ENCODE data around the gene KCNT1. TPM values are rescaled to one million over a fixed set of nuclear protein-coding genes. Genes with fewer than 3 reads are reported as not detected.

Gene KCNT1
- total RNA-seq, 1 experiment from 2014 or later, result 0.68 TPM

DNA sequence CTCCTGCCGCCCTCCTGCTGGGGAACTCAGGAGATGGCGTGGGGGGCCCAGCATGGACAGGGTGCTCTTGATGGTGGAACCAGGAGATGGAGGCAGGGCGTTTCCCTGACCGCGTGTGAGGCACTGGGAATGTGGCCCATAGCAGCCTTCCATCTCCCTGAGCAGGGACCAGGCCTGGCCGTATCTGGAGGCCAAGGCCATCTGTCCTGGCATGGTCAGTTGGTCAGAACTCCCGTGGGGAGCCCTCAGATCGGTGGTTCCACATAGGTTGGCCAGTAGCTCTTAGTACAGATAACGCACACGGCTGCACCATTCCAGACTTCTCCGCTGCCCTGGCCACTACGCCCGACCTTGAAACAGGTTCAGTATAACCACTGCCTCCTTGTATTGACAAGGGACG lies 77.6 kb downstream of the KCNT1 start:
- Histone ChIP-seq H3K4ac (ENCODE audit: low read depth, low read length) (no peak overlapping the region), H3K27ac (ENCODE audit: insufficient read length, low read depth, low read length) (no peak overlapping the region), H4K20me1 (ENCODE audit: control insufficient read depth, insufficient read depth, insufficient read length) (no peaks in the 10 kb centered on the region), H4K8ac (replicated peaks; ENCODE audit: insufficient read length, low read depth, low read length) (no peak overlapping the region), H2BK5ac (ENCODE audit: insufficient read length, low read length) (no peak overlapping the region), H2AK5ac (ENCODE audit: insufficient read length, low read length) (no peak overlapping the region), H4K5ac (ENCODE audit: insufficient read length, low read depth, low read length) (no peak overlapping the region), H3K23ac (ENCODE audit: insufficient read length, low read depth, low read length) (no peak overlapping the region), H3K9ac (ENCODE audit: extremely low read depth, insufficient read length, low read length) (no peak overlapping the region), H2AFZ (ENCODE audit: low read length) (no peak overlapping the region), H3K4me1 (ENCODE audit: insufficient read depth, low read length) (no peaks in the 10 kb centered on the region), H3K18ac (ENCODE audit: insufficient read length, low read depth, low read length) (no peak overlapping the region), H3K79me2 (ENCODE audit: insufficient read depth, low read length) (no peaks in the 10 kb centered on the region), H2BK20ac (ENCODE audit: low read depth, low read length, poor library complexity, severe bottlenecking) (no peak overlapping the region), H3K14ac (ENCODE audit: insufficient read depth, low read length) (no peak overlapping the region; the same call in 1 of the 2 replicates), H2BK12ac (ENCODE audit: insufficient read length, low read depth, low read length) (no peak overlapping the region), H3K79me1 (ENCODE audit: insufficient read depth, low read depth, low read length, poor library complexity, severe bottlenecking) (no peaks in the 10 kb centered on the region), H3K4me2 (ENCODE audit: insufficient read depth, insufficient read length, low read length) (no peak overlapping the region), H3K27me3 (ENCODE audit: insufficient read depth, low read length) (no peaks in the 10 kb centered on the region), H3K23me2 (ENCODE audit: insufficient read length, low read depth, low read length, poor library complexity, severe bottlenecking) (no peaks in the 10 kb centered on the region), H3K56ac (ENCODE audit: insufficient read length, low read depth, low read length) (no peak overlapping the region), H2BK15ac (ENCODE audit: low read depth, low read length) (no peak overlapping the region), H4K91ac (ENCODE audit: insufficient read length, low read depth, low read length) (no peak overlapping the region), H3K9me3 (ENCODE audit: control insufficient read depth, low read depth, low read length) (no peaks in the 10 kb centered on the region), H2BK120ac (ENCODE audit: low read depth, low read length, poor library complexity, severe bottlenecking) (no peak overlapping the region), H3T11ph (ENCODE audit: low read length) (no peak overlapping the region)
- H3K4me1 Mint-ChIP-seq, result no peaks in the 10 kb centered on the region
- WGBS (ENCODE audit: extremely low coverage, insufficient read length, low lambda C conversion rate), result no CpG with 5 or more reads among the region's 14 CpGs
- no peak overlapping the region for H3K4me3 Mint-ChIP-seq
- no peaks in the 10 kb centered on the region for H3K9me3 Mint-ChIP-seq
- TF ChIP-seq, protein P1, sequence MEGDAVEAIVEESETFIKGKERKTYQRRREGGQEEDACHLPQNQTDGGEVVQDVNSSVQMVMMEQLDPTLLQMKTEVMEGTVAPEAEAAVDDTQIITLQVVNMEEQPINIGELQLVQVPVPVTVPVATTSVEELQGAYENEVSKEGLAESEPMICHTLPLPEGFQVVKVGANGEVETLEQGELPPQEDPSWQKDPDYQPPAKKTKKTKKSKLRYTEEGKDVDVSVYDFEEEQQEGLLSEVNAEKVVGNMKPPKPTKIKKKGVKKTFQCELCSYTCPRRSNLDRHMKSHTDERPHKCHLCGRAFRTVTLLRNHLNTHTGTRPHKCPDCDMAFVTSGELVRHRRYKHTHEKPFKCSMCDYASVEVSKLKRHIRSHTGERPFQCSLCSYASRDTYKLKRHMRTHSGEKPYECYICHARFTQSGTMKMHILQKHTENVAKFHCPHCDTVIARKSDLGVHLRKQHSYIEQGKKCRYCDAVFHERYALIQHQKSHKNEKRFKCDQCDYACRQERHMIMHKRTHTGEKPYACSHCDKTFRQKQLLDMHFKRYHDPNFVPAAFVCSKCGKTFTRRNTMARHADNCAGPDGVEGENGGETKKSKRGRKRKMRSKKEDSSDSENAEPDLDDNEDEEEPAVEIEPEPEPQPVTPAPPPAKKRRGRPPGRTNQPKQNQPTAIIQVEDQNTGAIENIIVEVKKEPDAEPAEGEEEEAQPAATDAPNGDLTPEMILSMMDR (conservative IDR thresholded peaks at IDR 0.05), result no peak
- H3K27me3 Mint-ChIP-seq (ENCODE audit: low read depth), result no peaks in the 10 kb centered on the region; the same call in 1 of the 2 replicates
- H3K27ac Mint-ChIP-seq, result no peak overlapping the region
- H3K36me3 Mint-ChIP-seq (ENCODE audit: insufficient read depth in 1 of 3, low read depth in 3 of 3), result no peaks in the 10 kb centered on the region
- no peak for DNase-seq
